Measurements from ENCODE around the gene TRMT10A. TPM values are rescaled to one million over a fixed set of nuclear protein-coding genes. Genes with fewer than 3 reads are reported as not detected.
A peak's percentile ranks its signal among the peaks of the same experiment; 100 is the strongest.

The TRMT10A gene
- total RNA-seq, 1 donor, result 5.6 TPM

DNA sequence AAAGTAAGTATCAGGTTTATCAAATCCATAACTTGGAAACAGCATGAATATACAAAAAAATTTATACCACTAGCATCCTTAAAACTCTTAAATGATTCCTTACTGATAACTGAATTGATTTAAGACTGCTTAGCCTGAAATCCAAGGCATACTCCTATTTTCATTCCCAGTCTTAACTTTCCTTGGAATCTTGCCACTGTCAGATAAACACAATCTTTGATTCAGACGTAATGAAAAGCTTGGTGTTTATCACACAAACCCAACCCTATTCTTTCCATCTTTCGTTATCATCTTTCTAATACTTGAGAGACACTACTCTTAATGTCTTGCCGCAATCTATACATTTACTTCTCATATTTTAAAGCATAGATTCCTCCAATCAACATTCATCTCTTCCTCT is 33.9 kb downstream of the TRMT10A start:
- DNase-seq (ENCODE audit: low read depth), result no peak
- H3K4me3 ChIP-seq (ENCODE audit: low read depth, low read length), result no peak overlapping the region
- TF ChIP-seq CTCF (IDR thresholded peaks at IDR 0.05; ENCODE audit: insufficient read depth, low read depth, low read length), result no peak

GRCh38 chr4:99529228-99529627 is 34.6 kb downstream of the TRMT10A start:
- peak; percentile 54 for DNase-seq (ENCODE audit: low read depth)
- TF ChIP-seq CTCF (IDR thresholded peaks at IDR 0.05; ENCODE audit: insufficient read depth, low read depth, low read length), result no peak
- no peak overlapping the region for H3K4me3 ChIP-seq (ENCODE audit: low read depth, low read length)

DNA sequence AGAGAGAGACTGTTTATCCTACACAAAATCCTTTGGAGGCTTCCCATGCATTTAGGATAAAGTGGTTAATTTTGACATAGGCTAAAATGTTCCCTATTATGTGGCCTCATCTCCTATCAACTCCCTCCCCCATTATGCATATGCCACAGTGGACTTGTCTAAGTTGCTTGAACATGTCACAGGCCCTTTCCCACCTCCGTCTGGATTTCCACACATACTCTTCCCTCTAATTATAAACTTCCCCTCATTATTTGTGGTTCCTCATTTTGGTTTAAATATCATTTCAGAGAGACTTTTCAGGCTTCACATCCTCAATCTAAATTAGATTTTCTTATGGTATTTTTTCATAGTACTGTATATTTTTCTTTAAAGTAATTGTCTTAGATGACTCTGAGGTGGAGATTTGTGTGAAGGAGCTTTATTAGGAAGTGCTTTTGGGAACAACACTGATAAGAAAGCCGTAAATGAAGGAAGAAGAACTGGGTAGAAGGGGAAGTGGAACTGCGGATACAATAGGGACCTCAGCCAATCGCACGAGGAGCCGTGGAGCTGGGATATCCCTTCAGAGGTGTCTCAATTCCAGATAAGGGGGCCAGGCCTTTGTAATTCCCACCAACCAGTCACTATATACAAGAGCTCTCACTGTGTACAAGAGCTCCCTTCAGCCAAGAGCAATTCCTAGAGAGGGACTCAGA is 45.1 kb downstream of the TRMT10A start:
- TF ChIP-seq CTCF (IDR thresholded peaks at IDR 0.05; ENCODE audit: insufficient read depth, low read depth, low read length), result no peak

GRCh38 chr4:99510721-99511120 is 53.1 kb downstream of the TRMT10A start, which contains the start of gene C4orf17:
Gene C4orf17 (plus strand): TSS chr4:99511021. CDS start chr4:99513082, 2,061 bp downstream.
- H3K4me3 ChIP-seq (ENCODE audit: low read depth, low read length), result no peak within 1 kb of the TSS
- DNase-seq (ENCODE audit: low read depth), result no peak
- no peak for TF ChIP-seq CTCF (IDR thresholded peaks at IDR 0.05; ENCODE audit: insufficient read depth, low read depth, low read length)

More for the DNA sequence above, 45.1 kb downstream of the TRMT10A start:
- no peak overlapping the region for H3K4me3 ChIP-seq (ENCODE audit: low read depth, low read length)
- no peak for DNase-seq (ENCODE audit: low read depth)

GRCh38 chr4:99507762-99508161 is 56.1 kb downstream of the TRMT10A start:
- H3K4me3 ChIP-seq (ENCODE audit: low read depth, low read length), result no peak overlapping the region
- DNase-seq (ENCODE audit: low read depth), result no peak
- TF ChIP-seq CTCF (IDR thresholded peaks at IDR 0.05; ENCODE audit: insufficient read depth, low read depth, low read length), result no peak

DNA sequence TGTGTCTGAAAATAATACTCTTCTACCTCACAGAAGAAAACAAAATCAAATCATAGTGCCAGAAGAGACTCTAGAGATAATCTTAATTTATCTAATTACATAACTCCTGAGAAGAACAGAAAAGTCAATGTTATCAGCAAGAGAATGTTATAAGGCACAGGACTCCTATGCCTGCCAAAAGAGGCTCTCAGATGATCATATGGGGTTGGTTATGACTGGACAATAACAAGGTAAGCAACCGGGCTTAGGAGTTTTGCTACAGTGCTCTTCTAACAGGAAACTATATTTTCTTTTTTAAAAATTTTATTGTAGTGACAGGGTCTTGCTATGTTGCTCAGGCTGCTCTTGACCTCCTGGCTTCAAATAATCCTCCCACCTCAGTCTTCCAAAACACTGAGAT is 56.5 kb downstream of the TRMT10A start:
- no peak overlapping the region for H3K4me3 ChIP-seq (ENCODE audit: low read depth, low read length)
- no peak for DNase-seq (ENCODE audit: low read depth)
- no peak for TF ChIP-seq CTCF (IDR thresholded peaks at IDR 0.05; ENCODE audit: insufficient read depth, low read depth, low read length)

DNA sequence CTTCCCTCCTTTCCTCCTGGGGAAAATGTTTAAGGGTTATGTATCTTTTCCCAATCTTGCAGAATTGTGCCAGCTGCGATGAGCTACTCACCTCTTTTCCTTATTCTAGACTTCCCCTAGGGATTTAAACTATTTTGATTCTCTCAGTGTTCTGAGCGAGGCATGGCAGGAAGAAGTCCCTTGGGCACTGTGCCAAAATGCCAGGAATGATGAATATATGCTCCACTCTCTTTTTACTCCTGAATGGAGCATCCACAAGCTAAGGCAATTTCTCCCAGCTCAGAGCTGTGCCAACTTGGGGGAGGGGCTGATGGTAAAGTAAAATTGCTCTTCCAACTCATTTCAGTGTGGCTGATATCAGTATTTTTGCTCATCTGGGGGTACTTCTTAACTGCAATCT is 57.1 kb downstream of the TRMT10A start:
- DNase-seq (ENCODE audit: low read depth), result no peak
- no peak for TF ChIP-seq CTCF (IDR thresholded peaks at IDR 0.05; ENCODE audit: insufficient read depth, low read depth, low read length)
- no peak overlapping the region for H3K4me3 ChIP-seq (ENCODE audit: low read depth, low read length)

Data from fibroblast of villous mesenchyme (primary cell).